Left lung (tissue), 10 donors: ENCODE measurements around the gene FAM89B. TPM values are rescaled to one million over a fixed set of nuclear protein-coding genes. Genes with fewer than 3 reads are reported as not detected.
A peak's percentile ranks its signal among the peaks of the same experiment; 100 is the strongest.
"Not testable (repeated sequence)": the region's sequence is repeated elsewhere in the genome, so short reads cannot be mapped to it uniquely, and the experiment has no call there.

Experiments
- ATAC-seq: fragments of 200-7000 bp; cut with Tn5 transposase; one replicate; pipeline ENCODE4 v1.9.1; 2020; ENCODE audit warnings: moderate library complexity
- DNase-seq, 4 donors: peaks; one replicate each; pipeline ENCODE4 v3.0.0-alpha.2; 2013 to 2020
- H3K27ac ChIP-seq, 2 donors: fragments of 200-600 bp; sonication (generic) in 1 of 2; one replicate each; pipeline versions ENCODE4 v1.5.0 to v1.8.0; 2020 to 2021
- H3K27me3 ChIP-seq, 2 donors: fragments of 200-600 bp; sonication (generic) in 1 of 2; one replicate each; pipeline versions ENCODE4 v1.5.0 to v1.8.0; 2020 to 2021
- H3K36me3 ChIP-seq, 2 donors: fragments of 200-600 bp; sonication (generic) in 1 of 2; one replicate each; pipeline versions ENCODE4 v1.5.0 to v1.8.0; 2020 to 2021
- H3K4me1 ChIP-seq, 2 donors: fragments of 200-600 bp; one replicate each; pipeline ENCODE4 v1.8.0; 2021
- H3K4me3 ChIP-seq, 2 donors: fragments of 200-600 bp; sonication (generic) in 1 of 2; one replicate each; pipeline versions ENCODE4 v1.5.0 to v1.8.0; 2020 to 2021; ENCODE audit warnings: mild to moderate bottlenecking in 1 of 2
- H3K9me3 ChIP-seq, 2 donors: fragments of 200-600 bp; sonication (generic) in 1 of 2; one replicate each; pipeline versions ENCODE4 v1.5.0 to v1.8.0; 2020 to 2021
- CTCF ChIP-seq, 2 donors: fragments of 200-600 bp; sonication (generic) in 1 of 2; IDR thresholded peaks; one replicate each; pipeline versions ENCODE4 v1.5.0 to v1.8.0; 2021; ENCODE audit warnings: antibody characterized with exemption in 2 of 2
- intact Hi-C, 2 donors: fragments of 100-400 bp; cut with DNase I; formaldehyde crosslinking; loops; one replicate each; pipeline versions ENCODE4 v1.11.2 to v1.14.2; 2022
- polyA plus RNA-seq, 6 donors: library from polyadenylated mRNA; unstranded; fragments of 120-200 nt; gene quantifications; one replicate each; pipeline ENCODE4 v1.2.1, GENCODE V29; 2013; ENCODE audit not compliant: insufficient read length in 6 of 6
- total RNA-seq, 2 donors: library from RNA; stranded (reverse); fragmentation: NEBNext Ultra II Directional; extraction: Animal tissue kit (Norgen Biotek cat#: 25700); gene quantifications; one replicate each; pipeline ENCODE4 v1.2.1, GENCODE V29; 2021
- donor health status: DM: no; HTN: yes; CAD: no.
- donor health status: DM: no; HTN: no; CAD: no.

FAM89B gene
- total and polyA plus RNA-seq, 8 donors, result 20.7 to 57.5 (median 34.9) TPM

GRCh38 chr11:65560555-65561418 lies 11.6 kb upstream of the FAM89B start:
- Histone ChIP-seq H3K4me3 (no peak overlapping the region), H3K9me3 (no peaks in the 10 kb centered on the region), H3K27ac (peak overlapping the region in 1 of 2 donors; percentile 90), H3K36me3 (no peaks in the 10 kb centered on the region), H3K4me1 (peaks cover 22 to 64% of the 10 kb centered on the region in 2 donors), H3K27me3 (peaks cover 0 to 31% of the 10 kb centered on the region in 2 donors)
- intact Hi-C loops, result no loop called here
- DNase-seq, result peak in 1 of 4 donors; percentile 67
- no peak for TF ChIP-seq CTCF (IDR thresholded peaks at IDR 0.05)
- ATAC-seq, result peak; percentile 3

GRCh38 chr11:65562020-65562419 lies 10.3 kb upstream of the FAM89B start:
- intact Hi-C loops, result no loop called here
- no peak for TF ChIP-seq CTCF (IDR thresholded peaks at IDR 0.05)

GRCh38 chr11:65562788-65563187 lies 9.6 kb upstream of the FAM89B start:
- Histone ChIP-seq H3K9me3 (no peaks in the 10 kb centered on the region), H3K4me3 (no peak overlapping the region), H3K27me3 (peaks cover 0 to 24% of the 10 kb centered on the region in 2 donors), H3K4me1 (peaks cover 20 to 54% of the 10 kb centered on the region in 2 donors), H3K36me3 (no peaks in the 10 kb centered on the region), H3K27ac (no peak overlapping the region)
- DNase-seq (no peak), ATAC-seq (no peak)
- no peak for TF ChIP-seq CTCF (IDR thresholded peaks at IDR 0.05)
- intact Hi-C loops, result no loop called here

More at GRCh38 chr11:65562020-65562419, 10.3 kb upstream of the FAM89B start:
- Histone ChIP-seq H3K27ac (no peak overlapping the region), H3K4me3 (no peak overlapping the region), H3K36me3 (no peaks in the 10 kb centered on the region), H3K4me1 (peaks cover 20 to 59% of the 10 kb centered on the region in 2 donors), H3K9me3 (no peaks in the 10 kb centered on the region), H3K27me3 (peaks cover 0 to 31% of the 10 kb centered on the region in 2 donors)
- ATAC-seq (no peak), DNase-seq (no peak)

- Histone ChIP-seq H3K27me3 (peaks cover 0 to 16% of the 10 kb centered on the region in 2 donors), H3K4me1 (peaks cover 19 to 54% of the 10 kb centered on the region in 2 donors), H3K36me3 (no peaks in the 10 kb centered on the region), H3K27ac (no peak overlapping the region), H3K4me3 (no peak overlapping the region), H3K9me3 (no peaks in the 10 kb centered on the region)
- ATAC-seq (no peak), DNase-seq (no peak)
- TF ChIP-seq CTCF (IDR thresholded peaks at IDR 0.05), result no peak
- intact Hi-C loops, result no loop called here
Measured at GRCh38 chr11:65563601-65564000, 8.7 kb upstream of the FAM89B start.

- peak overlapping the region in 1 of 2 donors; percentile 58 for H3K27ac ChIP-seq
- H3K9me3 ChIP-seq, H3K36me3 ChIP-seq, DNase-seq, intact Hi-C loops, H3K27me3 ChIP-seq, H3K4me3 ChIP-seq, ATAC-seq: not testable (repeated sequence)
- peaks cover 12 to 49% of the 10 kb centered on the region in 2 donors for H3K4me1 ChIP-seq
Measured at GRCh38 chr11:65564879-65565559, 7.3 kb upstream of the FAM89B start.
